Stomach (tissue), 4 donors: ENCODE data around the gene AGAP5.

Source experiments
- POLR2A ChIP-seq, 4 donors: fragments of 450-650 bp; IDR thresholded peaks; one replicate each; pipeline ENCODE4 v1.6.1; 2016; ENCODE audit warnings: antibody characterized with exemption in 4 of 4, control low read depth in 2 of 4, mild to moderate bottlenecking in 1 of 4, moderate library complexity in 1 of 4
- TF ChIP-seq, protein P1 (sequence below), 7 experiments: fragments of 450-650 bp in 4 of 7; fragments of 200-600 bp in 3 of 7; sonication (generic) in 3 of 7; IDR thresholded peaks; one replicate each; pipeline ENCODE4 v1.5.1; 2016 to 2019; ENCODE audit warnings: antibody characterized with exemption in 7 of 7, control low read depth in 2 of 7, mild to moderate bottlenecking in 1 of 7

DNA sequence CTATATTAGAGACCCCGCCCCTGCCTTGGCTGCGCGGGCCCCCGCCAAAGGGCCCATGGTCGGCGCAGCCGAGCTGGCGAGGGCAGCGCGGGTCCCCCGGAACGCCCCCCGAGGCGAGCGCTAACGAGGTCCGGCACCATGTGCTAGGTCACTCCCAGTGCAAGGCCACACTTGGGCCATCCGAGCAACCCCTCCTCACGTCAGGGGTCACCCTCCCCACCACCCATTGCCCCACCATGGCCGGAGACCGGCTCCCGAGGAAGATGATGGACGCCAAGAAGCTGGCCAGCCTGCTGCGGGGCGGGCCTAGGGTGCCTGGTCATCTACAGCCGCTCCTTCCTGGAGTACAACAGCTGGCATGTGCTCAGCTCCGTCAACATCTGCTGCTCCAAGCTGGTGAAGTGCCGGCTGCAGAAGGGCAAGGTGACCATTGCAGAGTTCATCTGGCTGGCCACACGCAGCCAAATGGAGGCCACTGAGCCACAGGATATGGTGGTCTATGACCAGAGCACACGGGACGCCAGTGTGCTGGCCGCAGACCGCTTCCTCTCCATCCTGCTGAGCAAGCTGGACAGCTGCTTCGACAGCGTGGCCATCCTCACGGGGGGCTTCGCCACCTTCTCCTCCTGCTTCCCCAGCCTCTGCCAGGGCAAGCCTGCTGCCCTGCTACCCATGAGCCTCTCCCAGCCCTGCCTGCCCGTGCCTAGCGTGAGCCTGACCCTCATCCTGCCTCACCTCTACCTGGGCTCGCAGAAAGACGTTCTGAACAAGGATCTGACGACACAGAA is 33.9 kb upstream of the AGAP5 start:
- TF ChIP-seq POLR2A (IDR thresholded peaks at IDR 0.05), result no peak
- TF ChIP-seq, protein P1, sequence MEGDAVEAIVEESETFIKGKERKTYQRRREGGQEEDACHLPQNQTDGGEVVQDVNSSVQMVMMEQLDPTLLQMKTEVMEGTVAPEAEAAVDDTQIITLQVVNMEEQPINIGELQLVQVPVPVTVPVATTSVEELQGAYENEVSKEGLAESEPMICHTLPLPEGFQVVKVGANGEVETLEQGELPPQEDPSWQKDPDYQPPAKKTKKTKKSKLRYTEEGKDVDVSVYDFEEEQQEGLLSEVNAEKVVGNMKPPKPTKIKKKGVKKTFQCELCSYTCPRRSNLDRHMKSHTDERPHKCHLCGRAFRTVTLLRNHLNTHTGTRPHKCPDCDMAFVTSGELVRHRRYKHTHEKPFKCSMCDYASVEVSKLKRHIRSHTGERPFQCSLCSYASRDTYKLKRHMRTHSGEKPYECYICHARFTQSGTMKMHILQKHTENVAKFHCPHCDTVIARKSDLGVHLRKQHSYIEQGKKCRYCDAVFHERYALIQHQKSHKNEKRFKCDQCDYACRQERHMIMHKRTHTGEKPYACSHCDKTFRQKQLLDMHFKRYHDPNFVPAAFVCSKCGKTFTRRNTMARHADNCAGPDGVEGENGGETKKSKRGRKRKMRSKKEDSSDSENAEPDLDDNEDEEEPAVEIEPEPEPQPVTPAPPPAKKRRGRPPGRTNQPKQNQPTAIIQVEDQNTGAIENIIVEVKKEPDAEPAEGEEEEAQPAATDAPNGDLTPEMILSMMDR (IDR thresholded peaks at IDR 0.05), result no peak
